Activated gamma-delta T cell (primary cell): ENCODE results near the gene GRK6.
A peak's percentile ranks its signal among the peaks of the same experiment; 100 is the strongest.
"Not testable (repeated sequence)": the region's sequence is repeated elsewhere in the genome, so short reads cannot be mapped to it uniquely, and the experiment has no call there.

Experiments used
- DNase-seq: peaks from one replicate; lab custom pipeline; 2025; lab: John Stamatoyannopoulos, UW

GRK6 gene

GRCh38 chr5:177397875-177398390 lies 28.5 kb upstream of the GRK6 start:
- no peak for DNase-seq

GRCh38 chr5:177399997-177400868 lies 26.2 kb upstream of the GRK6 start, which contains the start of gene PFN3:
Gene PFN3 (minus strand): TSS chr5:177400661. CDS start chr5:177400576, 85 bp downstream.
- DNase-seq: no peak

- DNase-seq: no peak
Measured at GRCh38 chr5:177402271-177403043, 24.0 kb upstream of the GRK6 start.

- DNase-seq: peak; percentile 71
Measured at GRCh38 chr5:177403102-177403791, 23.2 kb upstream of the GRK6 start.

- peak; percentile 70 for DNase-seq
Measured at GRCh38 chr5:177403792-177404640, 22.5 kb upstream of the GRK6 start.

- DNase-seq: no peak
Measured at GRCh38 chr5:177404641-177405179, 21.8 kb upstream of the GRK6 start.

GRCh38 chr5:177405312-177405711 lies 21.2 kb upstream of the GRK6 start:
- no peak for DNase-seq

- no peak for DNase-seq
Measured at GRCh38 chr5:177405805-177406204, 20.7 kb upstream of the GRK6 start.

GRCh38 chr5:177409043-177409801 lies 17.3 kb upstream of the GRK6 start, which contains the start of gene F12:
Gene F12 (minus strand): TSS chr5:177409564. CDS start chr5:177409527, 37 bp downstream.
- DNase-seq: no peak

GRCh38 chr5:177410575-177410974 lies 15.9 kb upstream of the GRK6 start:
- no peak for DNase-seq

- DNase-seq: no peak
Measured at GRCh38 chr5:177412603-177413233, 13.8 kb upstream of the GRK6 start.

GRCh38 chr5:177414481-177414880 lies 12.0 kb upstream of the GRK6 start:
- no peak for DNase-seq

GRCh38 chr5:177417081-177417480 lies 9.4 kb upstream of the GRK6 start:
- not testable (repeated sequence) for DNase-seq

GRCh38 chr5:177419046-177419445 lies 7.4 kb upstream of the GRK6 start:
- DNase-seq: no peak

GRCh38 chr5:177420472-177420871 lies 6.0 kb upstream of the GRK6 start:
- not testable (repeated sequence) for DNase-seq

GRCh38 chr5:177421062-177421798 lies 5.2 kb upstream of the GRK6 start:
- DNase-seq: no peak

- DNase-seq: no peak
Measured at GRCh38 chr5:177423671-177424070, 2.8 kb upstream of the GRK6 start.

- no peak for DNase-seq
Measured at GRCh38 chr5:177425196-177425800, 1.2 kb upstream of the GRK6 start.
